Parathyroid adenoma (tissue), 2 donors: ENCODE results near the gene RANBP9.

ENCODE experiments used
- H2AFZ ChIP-seq: fragments of 300-600 bp; sonication (generic); one replicate; pipeline ENCODE4 v1.7.0; 2017; ENCODE audit warnings: antibody characterized with exemption, mild to moderate bottlenecking
- H3K27ac ChIP-seq: fragments of 300-600 bp; sonication (generic); one replicate; pipeline ENCODE4 v1.7.0; 2017
- H3K27me3 ChIP-seq: fragments of 300-600 bp; sonication (generic); one replicate; pipeline ENCODE4 v1.7.0; 2017; ENCODE audit warnings: low read length; ENCODE audit not compliant: control insufficient read depth, insufficient read depth
- H3K36me3 ChIP-seq: fragments of 300-600 bp; sonication (generic); one replicate; pipeline ENCODE4 v1.7.0; 2017; ENCODE audit warnings: low read length; ENCODE audit not compliant: control insufficient read depth, insufficient read depth
- H3K4me1 ChIP-seq: fragments of 300-600 bp; sonication (generic); one replicate; pipeline ENCODE4 v1.7.0; 2017; ENCODE audit warnings: control low read depth
- H3K4me2 ChIP-seq: fragments of 300-600 bp; sonication (generic); one replicate; pipeline ENCODE4 v1.7.0; 2017; ENCODE audit warnings: low read length
- H3K4me3 ChIP-seq: fragments of 300-600 bp; sonication (generic); one replicate; pipeline ENCODE4 v1.7.0; 2017; ENCODE audit warnings: low read depth, low read length
- H3K79me2 ChIP-seq: fragments of 300-600 bp; sonication (generic); one replicate; pipeline ENCODE4 v1.7.0; 2017; ENCODE audit warnings: control low read depth
- H3K9ac ChIP-seq: fragments of 300-600 bp; sonication (generic); one replicate; pipeline ENCODE4 v1.7.0; 2017; ENCODE audit warnings: mild to moderate bottlenecking
- H3K9me3 ChIP-seq: fragments of 300-600 bp; sonication (generic); one replicate; pipeline ENCODE4 v1.7.0; 2017; ENCODE audit warnings: low read length; ENCODE audit not compliant: control insufficient read depth
- CTCF ChIP-seq: fragments of 300-600 bp; sonication (generic); IDR thresholded peaks from one replicate; pipeline ENCODE4 v1.7.0; 2017; ENCODE audit warnings: antibody characterized with exemption, mild to moderate bottlenecking
- donor health status: primary hyperparathyroidism.

The RANBP9 gene

DNA sequence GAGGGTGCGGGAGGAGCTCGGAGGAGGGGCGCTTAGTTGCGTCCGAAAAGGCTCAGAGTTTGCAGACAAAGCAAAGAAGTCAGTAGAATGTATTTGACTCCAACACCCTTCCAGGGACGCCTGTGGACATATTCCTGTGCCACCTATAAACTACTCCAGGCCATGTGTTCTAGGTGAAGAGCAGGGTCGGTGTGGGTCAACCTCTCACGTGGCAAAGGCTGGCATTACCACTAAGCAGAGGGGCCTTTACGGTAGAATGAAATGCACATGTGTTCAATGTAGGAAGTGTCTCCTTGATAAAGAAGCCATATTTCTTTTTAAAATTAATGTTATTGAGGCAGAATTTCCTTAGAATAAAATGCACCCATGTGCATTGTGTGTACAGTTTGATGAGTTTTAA is 121.8 kb downstream of the RANBP9 start:
- no peaks in the 10 kb centered on the region for H3K36me3 ChIP-seq
- peaks cover 6% of the 10 kb centered on the region for H3K79me2 ChIP-seq
- no peak overlapping the region for H3K9ac ChIP-seq
- no peak overlapping the region for H2AFZ ChIP-seq
- H3K4me1 ChIP-seq, result peaks cover 5% of the 10 kb centered on the region
- H3K4me3 ChIP-seq, result no peak overlapping the region
- H3K4me2 ChIP-seq, result no peak overlapping the region
- H3K27me3 ChIP-seq, result no peaks in the 10 kb centered on the region
- H3K27ac ChIP-seq, result no peak overlapping the region
- TF ChIP-seq CTCF, result no peak
- no peaks in the 10 kb centered on the region for H3K9me3 ChIP-seq

DNA sequence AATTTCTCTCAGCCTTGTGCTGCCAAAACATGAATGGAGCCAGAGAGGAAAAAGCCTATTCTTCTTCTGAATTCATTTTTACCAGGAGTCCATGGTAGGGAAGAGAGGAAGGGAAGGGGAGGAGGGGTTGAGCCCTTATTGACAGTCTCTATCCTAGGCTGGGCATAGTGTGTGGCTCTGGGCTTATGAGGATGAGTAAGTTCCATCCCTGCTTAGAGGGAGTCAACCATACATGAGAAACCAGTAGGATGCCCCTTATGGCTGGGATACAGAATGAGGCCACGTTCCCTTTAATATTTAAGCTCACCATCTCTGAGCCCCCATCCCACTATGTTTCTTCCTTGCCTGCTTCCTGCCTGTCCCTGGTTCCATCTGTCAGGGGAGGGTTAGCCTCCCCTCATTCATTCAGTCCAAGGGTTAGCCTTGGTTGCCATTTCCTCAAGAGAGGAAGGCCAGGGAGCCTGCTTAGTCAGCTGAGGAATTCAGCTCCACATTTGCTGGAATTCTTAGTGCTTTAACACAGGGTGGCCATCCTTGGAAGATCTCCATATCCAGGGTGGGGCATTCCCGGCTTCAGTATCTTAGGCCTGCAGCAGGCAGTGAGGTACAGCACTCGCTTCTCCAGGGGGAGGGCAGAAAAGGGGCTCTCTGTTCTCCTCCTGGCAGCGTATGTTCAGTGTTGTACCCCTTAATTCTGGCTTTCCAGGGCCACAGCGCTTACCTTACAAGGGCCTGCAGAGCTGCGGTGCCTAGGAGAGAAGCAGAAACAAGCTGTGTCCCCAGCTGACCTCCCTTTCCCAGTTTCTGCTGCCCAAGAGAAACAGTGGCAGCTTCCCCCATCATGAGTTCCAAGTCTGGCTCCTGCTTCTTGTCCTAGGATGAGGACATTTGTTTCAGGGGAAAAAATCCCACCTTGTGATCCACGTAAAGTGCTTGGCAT is 124.8 kb downstream of the RANBP9 start:
- Histone ChIP-seq H2AFZ (no peak overlapping the region), H3K4me1 (peaks cover 5% of the 10 kb centered on the region), H3K27ac (no peak overlapping the region), H3K27me3 (no peaks in the 10 kb centered on the region), H3K9ac (no peak overlapping the region), H3K36me3 (no peaks in the 10 kb centered on the region), H3K79me2 (peaks cover 6% of the 10 kb centered on the region), H3K4me2 (no peak overlapping the region), H3K9me3 (no peaks in the 10 kb centered on the region), H3K4me3 (no peak overlapping the region)
- no peak for TF ChIP-seq CTCF

DNA sequence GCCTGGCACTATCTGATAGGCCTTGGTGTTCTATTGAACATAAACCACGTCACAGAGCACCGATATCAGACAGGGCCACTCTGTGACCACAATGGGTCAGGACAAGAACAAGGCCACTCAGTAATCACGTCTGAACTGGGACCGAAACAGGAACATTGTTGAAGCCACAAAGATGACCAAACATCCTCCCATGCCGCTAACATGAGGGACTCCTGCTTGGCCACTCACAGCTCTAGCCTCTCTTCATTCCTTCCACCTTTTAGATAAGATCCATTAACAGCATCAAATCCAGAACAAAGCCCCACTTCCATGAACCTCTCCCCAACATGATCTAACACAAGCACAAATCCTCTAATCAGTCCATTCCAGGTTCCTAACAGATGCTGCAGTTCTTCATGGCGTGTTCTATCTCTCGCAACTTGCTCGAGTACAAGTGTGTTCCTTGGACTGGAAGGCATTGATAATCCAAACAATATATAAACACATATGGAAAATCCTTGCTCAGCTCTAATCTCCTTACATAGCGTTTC is 129.9 kb downstream of the RANBP9 start:
- Histone ChIP-seq H3K27me3 (no peaks in the 10 kb centered on the region), H3K4me2 (no peak overlapping the region), H3K4me1 (no peaks in the 10 kb centered on the region), H3K4me3 (no peak overlapping the region), H2AFZ (no peak overlapping the region), H3K79me2 (peaks cover 6% of the 10 kb centered on the region), H3K9me3 (no peaks in the 10 kb centered on the region), H3K9ac (no peak overlapping the region), H3K36me3 (no peaks in the 10 kb centered on the region), H3K27ac (no peak overlapping the region)
- TF ChIP-seq CTCF, result no peak

- no peak for TF ChIP-seq CTCF
- H3K79me2 ChIP-seq, result peaks cover 5% of the 10 kb centered on the region
- peaks cover 3% of the 10 kb centered on the region for H3K4me1 ChIP-seq
- no peaks in the 10 kb centered on the region for H3K9me3 ChIP-seq
- H3K9ac ChIP-seq, result no peak overlapping the region
- H3K27ac ChIP-seq, result no peak overlapping the region
- no peaks in the 10 kb centered on the region for H3K27me3 ChIP-seq
- H3K4me3 ChIP-seq, result no peak overlapping the region
- H3K4me2 ChIP-seq, result no peak overlapping the region
- H3K36me3 ChIP-seq, result no peaks in the 10 kb centered on the region
- H2AFZ ChIP-seq, result no peak overlapping the region
These were observed 131.7 kb downstream of the RANBP9 start for GRCh38 chr6:13579911-13580310.
